ENCODE measurements around the gene FGF18. TPM values are rescaled to one million over a fixed set of nuclear protein-coding genes. Genes with fewer than 3 reads are reported as not detected.

The FGF18 gene
- polyA plus RNA-seq, 12 donors: 8.3 to 23.9 (median 14.8) TPM; not detected in 1

GRCh38 chr5:171437286-171437821 lies 17.9 kb downstream of the FGF18 start:
- DNase-seq: no peak

GRCh38 chr5:171438738-171439137 lies 19.3 kb downstream of the FGF18 start:
- DNase-seq: no peak

GRCh38 chr5:171441246-171441791 lies 21.9 kb downstream of the FGF18 start:
- DNase-seq: no peak

GRCh38 chr5:171442287-171443042 lies 23.0 kb downstream of the FGF18 start:
- peak; percentile 68 for DNase-seq

GRCh38 chr5:171444582-171444981 lies 25.1 kb downstream of the FGF18 start:
- no peak for DNase-seq

- DNase-seq: peak; percentile 91
These were observed 26.4 kb downstream of the FGF18 start for GRCh38 chr5:171445644-171446516.

GRCh38 chr5:171447226-171447625 lies 27.8 kb downstream of the FGF18 start:
- no peak for DNase-seq

- no peak for DNase-seq
These were observed 30.0 kb downstream of the FGF18 start for GRCh38 chr5:171449426-171449825.

GRCh38 chr5:171450423-171451331 lies 31.2 kb downstream of the FGF18 start:
- DNase-seq: peak; percentile 61

GRCh38 chr5:171451421-171451820 lies 32.0 kb downstream of the FGF18 start:
- no peak for DNase-seq

GRCh38 chr5:171453056-171453725 lies 33.7 kb downstream of the FGF18 start:
- no peak for DNase-seq

- DNase-seq: no peak
These were observed 34.5 kb downstream of the FGF18 start for GRCh38 chr5:171453988-171454387.

GRCh38 chr5:171454549-171454948 lies 35.1 kb downstream of the FGF18 start:
- DNase-seq: peak; percentile 46

- no peak for DNase-seq
These were observed 36.1 kb downstream of the FGF18 start for GRCh38 chr5:171455522-171455921.

- DNase-seq: no peak
These were observed 37.9 kb downstream of the FGF18 start for GRCh38 chr5:171457208-171457981.

GRCh38 chr5:171459839-171460238 lies 40.4 kb downstream of the FGF18 start:
- DNase-seq: no peak

- DNase-seq: no peak
These were observed 42.9 kb downstream of the FGF18 start for GRCh38 chr5:171462136-171462927.

- no peak for DNase-seq
These were observed 43.7 kb downstream of the FGF18 start for GRCh38 chr5:171462928-171463861.
